ENCODE data around the gene P2RY2. TPM values are rescaled to one million over a fixed set of nuclear protein-coding genes. Genes with fewer than 3 reads are reported as not detected.
"Not testable (repeated sequence)": the region's sequence is repeated elsewhere in the genome, so short reads cannot be mapped to it uniquely, and the experiment has no call there.

Gene P2RY2
- total and polyA plus RNA-seq, 2 donors (not counting 1 experiment from before 2014, with no cell fraction given) = 0.05 to 0.17 TPM

DNA sequence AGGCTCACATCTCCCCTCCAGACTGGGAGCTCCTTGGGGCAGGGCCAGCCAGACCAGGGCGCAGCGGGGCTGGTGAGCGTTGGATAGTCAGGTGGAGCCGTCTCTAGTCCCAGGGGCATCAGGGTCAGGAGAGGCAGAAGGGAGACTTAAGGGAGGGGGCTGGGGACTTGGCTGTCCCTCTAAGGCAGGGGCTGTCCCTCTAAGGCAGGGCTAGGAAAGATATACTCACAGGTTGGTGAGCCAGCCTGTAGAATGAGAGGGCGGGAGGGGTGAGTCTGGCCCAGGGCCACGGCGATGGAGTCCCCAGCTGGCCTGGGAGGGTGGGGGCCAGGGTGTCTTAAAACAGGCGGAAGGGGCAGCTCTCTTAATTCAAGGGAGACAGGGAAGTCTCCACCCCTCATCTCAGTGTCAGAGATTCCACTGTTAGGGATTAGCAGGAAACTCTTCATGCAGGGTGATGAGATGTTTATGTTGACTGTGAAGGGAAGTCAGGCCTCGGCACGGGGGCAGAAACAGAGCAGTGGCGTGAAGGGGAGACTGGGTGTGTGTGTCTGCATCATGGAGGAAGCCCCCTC is 11.3 kb downstream of the P2RY2 start:
- H3K36me3 ChIP-seq (ENCODE audit: control insufficient read depth, insufficient read depth, low read length) = no peaks in the 10 kb centered on the region
- H3K79me2 ChIP-seq (ENCODE audit: control insufficient read depth, insufficient read depth, low read length) = no peaks in the 10 kb centered on the region
- no peak overlapping the region for H3K9ac ChIP-seq (ENCODE audit: insufficient read depth, low read length)
- no peaks in the 10 kb centered on the region for H3K9me3 ChIP-seq (ENCODE audit: control insufficient read depth, insufficient read depth, low read depth, low read length)
- no peak overlapping the region for H3K27ac ChIP-seq (ENCODE audit: insufficient read depth, low read length)
- H3K4me2 ChIP-seq (ENCODE audit: extremely low read depth, insufficient read depth, low read length) = no peak overlapping the region
- H2AFZ ChIP-seq (ENCODE audit: low read length) = no peak overlapping the region
- H4K20me1 ChIP-seq (ENCODE audit: control insufficient read depth, extremely low read depth, insufficient read depth, low read length) = no peaks in the 10 kb centered on the region
- no peak overlapping the region for H3K4me3 ChIP-seq (replicated peaks in 1 of 4; ENCODE audit: control extremely low read depth in 1 of 4, insufficient read depth in 1 of 4, low read depth in 3 of 4, low read length in 4 of 4)
- H3K27me3 ChIP-seq (ENCODE audit: control insufficient read depth, insufficient read depth, low read length) = no peaks in the 10 kb centered on the region
- H3K4me1 ChIP-seq (ENCODE audit: control insufficient read depth, extremely low read depth, insufficient read depth, low read length) = no peaks in the 10 kb centered on the region
- no peak for DNase-seq (ENCODE audit: low read depth in 2 of 2)
- no peak for TF ChIP-seq EZH2 (IDR thresholded peaks at IDR 0.05; ENCODE audit: low read length, missing control alignments)
- TF ChIP-seq, protein P1, sequence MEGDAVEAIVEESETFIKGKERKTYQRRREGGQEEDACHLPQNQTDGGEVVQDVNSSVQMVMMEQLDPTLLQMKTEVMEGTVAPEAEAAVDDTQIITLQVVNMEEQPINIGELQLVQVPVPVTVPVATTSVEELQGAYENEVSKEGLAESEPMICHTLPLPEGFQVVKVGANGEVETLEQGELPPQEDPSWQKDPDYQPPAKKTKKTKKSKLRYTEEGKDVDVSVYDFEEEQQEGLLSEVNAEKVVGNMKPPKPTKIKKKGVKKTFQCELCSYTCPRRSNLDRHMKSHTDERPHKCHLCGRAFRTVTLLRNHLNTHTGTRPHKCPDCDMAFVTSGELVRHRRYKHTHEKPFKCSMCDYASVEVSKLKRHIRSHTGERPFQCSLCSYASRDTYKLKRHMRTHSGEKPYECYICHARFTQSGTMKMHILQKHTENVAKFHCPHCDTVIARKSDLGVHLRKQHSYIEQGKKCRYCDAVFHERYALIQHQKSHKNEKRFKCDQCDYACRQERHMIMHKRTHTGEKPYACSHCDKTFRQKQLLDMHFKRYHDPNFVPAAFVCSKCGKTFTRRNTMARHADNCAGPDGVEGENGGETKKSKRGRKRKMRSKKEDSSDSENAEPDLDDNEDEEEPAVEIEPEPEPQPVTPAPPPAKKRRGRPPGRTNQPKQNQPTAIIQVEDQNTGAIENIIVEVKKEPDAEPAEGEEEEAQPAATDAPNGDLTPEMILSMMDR (conservative IDR thresholded peaks at IDR 0.05 in 1 of 2, IDR thresholded peaks at IDR 0.05 in 1 of 2; ENCODE audit: low read depth in 1 of 2, low read length in 2 of 2) = no peak

DNA sequence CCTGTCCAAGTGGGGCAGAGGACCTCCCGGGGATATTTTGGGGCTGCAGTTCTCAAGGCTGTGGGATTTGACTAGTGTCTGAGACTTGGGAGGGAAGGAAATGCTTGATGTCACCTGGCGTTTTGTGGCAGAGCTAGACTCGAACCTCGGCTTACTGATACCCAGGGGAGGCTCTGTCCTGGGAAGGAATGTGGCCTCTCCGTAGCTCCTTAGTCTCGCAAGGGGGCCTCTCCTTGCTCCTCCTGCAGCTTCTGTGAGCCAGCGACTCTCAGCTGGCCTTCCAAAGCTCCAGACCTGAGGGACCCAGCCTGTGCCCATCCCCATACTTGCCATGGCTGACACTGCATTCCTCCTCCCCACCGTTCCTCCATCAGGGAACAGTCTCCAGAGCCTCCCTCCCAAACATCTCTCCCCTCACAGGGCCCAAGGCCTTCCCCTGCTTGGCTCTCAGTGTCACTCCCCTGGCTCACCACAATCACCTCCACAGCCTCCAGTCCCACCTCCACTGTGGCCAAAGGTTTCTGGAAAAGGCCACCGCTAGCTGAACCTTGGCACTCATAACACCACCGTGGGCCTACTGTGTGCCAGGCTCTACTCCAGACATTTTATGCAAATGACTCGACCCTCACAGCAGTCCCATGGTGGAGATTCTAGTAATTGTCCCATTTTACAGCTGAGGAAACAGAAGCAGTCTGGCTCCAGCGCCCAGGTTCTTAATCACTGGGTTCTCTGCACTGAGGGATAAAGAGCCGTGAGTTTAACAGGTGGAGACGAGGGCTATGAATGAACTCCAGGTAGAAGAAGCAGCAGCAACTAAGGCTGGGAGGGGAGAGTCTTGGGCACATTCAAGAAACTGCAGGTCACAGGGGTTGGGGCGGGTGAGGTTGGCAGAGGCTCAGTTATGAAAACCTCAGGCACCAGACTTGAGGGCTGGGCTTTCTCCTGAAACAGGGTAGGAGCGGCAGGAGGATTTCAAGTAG is 12.1 kb downstream of the P2RY2 start:
- DNase-seq (ENCODE audit: low read depth in 2 of 2) = no peak
- TF ChIP-seq EZH2 (IDR thresholded peaks at IDR 0.05; ENCODE audit: low read length, missing control alignments) = no peak
- TF ChIP-seq, protein P1 (conservative IDR thresholded peaks at IDR 0.05 in 1 of 2, IDR thresholded peaks at IDR 0.05 in 1 of 2; ENCODE audit: low read depth in 1 of 2, low read length in 2 of 2) = no peak
- H2AFZ ChIP-seq (ENCODE audit: low read length) = no peak overlapping the region

DNA sequence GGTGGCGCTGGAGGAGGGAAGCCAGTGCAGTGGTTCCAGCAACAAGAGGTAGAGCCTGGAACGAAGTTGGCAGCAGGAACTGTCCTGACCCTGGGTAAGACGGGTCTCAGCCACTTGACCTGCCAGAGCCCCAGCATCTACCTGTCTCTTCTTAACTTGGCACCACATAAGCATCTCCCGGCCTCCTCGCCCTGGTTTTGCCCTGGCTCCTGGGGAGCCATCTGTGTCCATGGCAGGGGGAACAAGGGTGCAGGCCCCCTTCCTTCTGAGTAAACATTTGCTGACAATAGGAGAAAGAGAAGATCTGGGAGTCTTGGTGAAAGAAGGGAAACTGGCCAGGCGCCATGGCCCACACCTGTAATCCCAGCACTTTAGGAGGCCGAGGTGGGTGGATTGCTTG is 12.8 kb downstream of the P2RY2 start:
- H3K9ac ChIP-seq (ENCODE audit: insufficient read depth, low read length) = no peak overlapping the region
- TF ChIP-seq, protein P1 (conservative IDR thresholded peaks at IDR 0.05 in 1 of 2, IDR thresholded peaks at IDR 0.05 in 1 of 2; ENCODE audit: low read depth in 1 of 2, low read length in 2 of 2) = no peak
- TF ChIP-seq EZH2 (IDR thresholded peaks at IDR 0.05; ENCODE audit: low read length, missing control alignments) = no peak
- H3K9me3 ChIP-seq (ENCODE audit: control insufficient read depth, insufficient read depth, low read depth, low read length) = no peaks in the 10 kb centered on the region
- H3K27ac ChIP-seq (ENCODE audit: insufficient read depth, low read length) = no peak overlapping the region
- no peaks in the 10 kb centered on the region for H4K20me1 ChIP-seq (ENCODE audit: control insufficient read depth, extremely low read depth, insufficient read depth, low read length)
- DNase-seq (ENCODE audit: low read depth in 2 of 2) = no peak
- H3K27me3 ChIP-seq (ENCODE audit: control insufficient read depth, insufficient read depth, low read length) = no peaks in the 10 kb centered on the region
- H3K4me1 ChIP-seq (ENCODE audit: control insufficient read depth, extremely low read depth, insufficient read depth, low read length) = no peaks in the 10 kb centered on the region
- H3K4me2 ChIP-seq (ENCODE audit: extremely low read depth, insufficient read depth, low read length) = no peak overlapping the region
- no peaks in the 10 kb centered on the region for H3K79me2 ChIP-seq (ENCODE audit: control insufficient read depth, insufficient read depth, low read length)
- H2AFZ ChIP-seq (ENCODE audit: low read length) = no peak overlapping the region
- no peak overlapping the region for H3K4me3 ChIP-seq (replicated peaks in 1 of 4; ENCODE audit: control extremely low read depth in 1 of 4, insufficient read depth in 1 of 4, low read depth in 3 of 4, low read length in 4 of 4)
- H3K36me3 ChIP-seq (ENCODE audit: control insufficient read depth, insufficient read depth, low read length) = no peaks in the 10 kb centered on the region

More for the DNA sequence above, 12.1 kb downstream of the P2RY2 start:
- no peaks in the 10 kb centered on the region for H3K36me3 ChIP-seq (ENCODE audit: control insufficient read depth, insufficient read depth, low read length)
- no peak overlapping the region for H3K4me3 ChIP-seq (replicated peaks in 1 of 4; ENCODE audit: control extremely low read depth in 1 of 4, insufficient read depth in 1 of 4, low read depth in 3 of 4, low read length in 4 of 4)
- H3K4me1 ChIP-seq (ENCODE audit: control insufficient read depth, extremely low read depth, insufficient read depth, low read length) = no peaks in the 10 kb centered on the region
- no peak overlapping the region for H3K4me2 ChIP-seq (ENCODE audit: extremely low read depth, insufficient read depth, low read length)
- H3K27me3 ChIP-seq (ENCODE audit: control insufficient read depth, insufficient read depth, low read length) = no peaks in the 10 kb centered on the region
- H3K79me2 ChIP-seq (ENCODE audit: control insufficient read depth, insufficient read depth, low read length) = no peaks in the 10 kb centered on the region
- no peak overlapping the region for H3K27ac ChIP-seq (ENCODE audit: insufficient read depth, low read length)
- no peaks in the 10 kb centered on the region for H3K9me3 ChIP-seq (ENCODE audit: control insufficient read depth, insufficient read depth, low read depth, low read length)
- H4K20me1 ChIP-seq (ENCODE audit: control insufficient read depth, extremely low read depth, insufficient read depth, low read length) = no peaks in the 10 kb centered on the region
- no peak overlapping the region for H3K9ac ChIP-seq (ENCODE audit: insufficient read depth, low read length)

DNA sequence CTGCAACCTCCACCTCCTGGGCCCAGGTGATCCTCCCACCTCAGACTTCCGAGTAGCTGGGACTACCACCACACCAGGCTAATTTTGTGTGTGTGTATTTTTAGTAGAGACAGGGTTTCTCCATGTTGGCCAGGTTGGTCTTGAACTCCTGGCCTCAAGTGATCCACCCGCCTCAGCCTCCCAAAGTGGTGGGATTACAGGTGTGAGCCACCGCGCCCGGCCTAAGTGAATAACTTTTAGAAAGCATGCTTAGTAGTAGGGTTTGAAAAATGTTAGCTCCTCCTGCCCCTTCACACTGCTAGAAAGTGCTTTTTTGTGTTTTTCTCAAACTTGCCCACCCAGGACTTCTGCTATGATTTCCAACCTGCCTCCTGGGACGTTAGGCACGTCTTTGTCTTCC is 14.4 kb downstream of the P2RY2 start:
- not testable (repeated sequence) for H3K27ac ChIP-seq (ENCODE audit: insufficient read depth, low read length); H3K4me2 ChIP-seq (ENCODE audit: extremely low read depth, insufficient read depth, low read length); H3K79me2 ChIP-seq (ENCODE audit: control insufficient read depth, insufficient read depth, low read length); H3K27me3 ChIP-seq (ENCODE audit: control insufficient read depth, insufficient read depth, low read length); H3K36me3 ChIP-seq (ENCODE audit: control insufficient read depth, insufficient read depth, low read length); H4K20me1 ChIP-seq (ENCODE audit: control insufficient read depth, extremely low read depth, insufficient read depth, low read length); H3K9me3 ChIP-seq (ENCODE audit: control insufficient read depth, insufficient read depth, low read depth, low read length); H2AFZ ChIP-seq (ENCODE audit: low read length); H3K4me1 ChIP-seq (ENCODE audit: control insufficient read depth, extremely low read depth, insufficient read depth, low read length); DNase-seq (ENCODE audit: low read depth in 2 of 2); H3K4me3 ChIP-seq (replicated peaks in 1 of 4; ENCODE audit: control extremely low read depth in 1 of 4, insufficient read depth in 1 of 4, low read depth in 3 of 4, low read length in 4 of 4); H3K9ac ChIP-seq (ENCODE audit: insufficient read depth, low read length)
